ENCODE results near the gene JARID2.

GRCh38 chr6:15464211-15464725 lies 218.4 kb downstream of the JARID2 start:
- TF ChIP-seq ZFP69B (tag by site-specific recombination; IDR thresholded peaks at IDR 0.05) (no peak), CTCF (tag by site-specific recombination; IDR thresholded peaks at IDR 0.05) (peak; percentile 42; the same call in 1 of the 2 replicates), ZSCAN18 (tag by site-specific recombination; IDR thresholded peaks at IDR 0.05) (no peak), ZNF777 (tag by site-specific recombination; IDR thresholded peaks at IDR 0.05; ENCODE audit: borderline replicate concordance) (no peak), ZNF585B (tag by site-specific recombination; IDR thresholded peaks at IDR 0.05) (no peak), ZBTB1 (tag by site-specific recombination; IDR thresholded peaks at IDR 0.05) (no peak), ZNF558 (tag by site-specific recombination; IDR thresholded peaks at IDR 0.05) (no peak), ZNF391 (tag by site-specific recombination; IDR thresholded peaks at IDR 0.05; ENCODE audit: borderline replicate concordance, low read depth) (no peak), KLF16 (tag by site-specific recombination; IDR thresholded peaks at IDR 0.05) (no peak), YY1 (tag by site-specific recombination; IDR thresholded peaks at IDR 0.05) (no peak), RBAK (tag by site-specific recombination; IDR thresholded peaks at IDR 0.05) (no peak), ZNF843 (tag by site-specific recombination; IDR thresholded peaks at IDR 0.05) (no peak), ZNF449 (tag by site-specific recombination; IDR thresholded peaks at IDR 0.05) (no peak)
